Neural progenitor cell (in vitro differentiated cells): Measurements from ENCODE around the gene SPTBN1.

Source experiments
- CTCF ChIP-seq: fragments of 200-600 bp; sonication (generic); IDR thresholded peaks from 2 replicates; pipeline ENCODE4 v1.5.1; 2017; ENCODE audit warnings: antibody characterized with exemption, mild to moderate bottlenecking
- EZH2 ChIP-seq: fragments of 200-600 bp; sonication (generic); IDR thresholded peaks from 2 replicates; pipeline ENCODE4 v1.6.1; 2017; ENCODE audit warnings: antibody characterized with exemption, mild to moderate bottlenecking, moderate library complexity
- EZH2phosphoT487 ChIP-seq: fragments of 200-600 bp; sonication (generic); IDR thresholded peaks from 2 replicates; pipeline ENCODE4 v1.6.1; 2017; ENCODE audit warnings: antibody characterized with exemption

GRCh38 chr2:54618646-54619565 is 162.8 kb downstream of the SPTBN1 start:
- TF ChIP-seq CTCF (no peak), EZH2 (no peak), EZH2phosphoT487 (no peak)
